ENCODE data around the gene ZNF460.
"Not testable (repeated sequence)": the region's sequence is repeated elsewhere in the genome, so short reads cannot be mapped to it uniquely, and the experiment has no call there.

Gene ZNF460

DNA sequence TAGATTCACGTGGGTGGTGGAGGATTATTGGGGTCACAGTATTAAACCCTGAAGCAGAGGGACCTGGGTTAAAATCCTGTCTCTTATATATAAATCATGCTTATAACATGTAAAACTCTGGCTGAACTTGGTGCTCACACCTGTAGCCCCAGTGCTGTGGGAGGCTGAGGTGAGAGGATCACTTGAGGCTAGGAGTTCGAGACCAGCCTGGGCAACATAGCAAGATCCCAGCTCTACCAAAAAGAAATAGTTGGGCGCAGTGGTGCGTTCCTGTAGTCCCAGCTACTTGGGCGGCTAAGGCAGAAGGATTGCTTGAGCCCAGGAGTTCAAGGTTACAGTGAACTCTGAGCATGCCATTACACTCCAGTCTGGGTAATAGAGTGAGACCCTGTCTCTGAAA is 37.5 kb upstream of the ZNF460 start:
- no peak for DNase-seq (ENCODE audit: extremely low spot score)
- TF ChIP-seq, protein P1, sequence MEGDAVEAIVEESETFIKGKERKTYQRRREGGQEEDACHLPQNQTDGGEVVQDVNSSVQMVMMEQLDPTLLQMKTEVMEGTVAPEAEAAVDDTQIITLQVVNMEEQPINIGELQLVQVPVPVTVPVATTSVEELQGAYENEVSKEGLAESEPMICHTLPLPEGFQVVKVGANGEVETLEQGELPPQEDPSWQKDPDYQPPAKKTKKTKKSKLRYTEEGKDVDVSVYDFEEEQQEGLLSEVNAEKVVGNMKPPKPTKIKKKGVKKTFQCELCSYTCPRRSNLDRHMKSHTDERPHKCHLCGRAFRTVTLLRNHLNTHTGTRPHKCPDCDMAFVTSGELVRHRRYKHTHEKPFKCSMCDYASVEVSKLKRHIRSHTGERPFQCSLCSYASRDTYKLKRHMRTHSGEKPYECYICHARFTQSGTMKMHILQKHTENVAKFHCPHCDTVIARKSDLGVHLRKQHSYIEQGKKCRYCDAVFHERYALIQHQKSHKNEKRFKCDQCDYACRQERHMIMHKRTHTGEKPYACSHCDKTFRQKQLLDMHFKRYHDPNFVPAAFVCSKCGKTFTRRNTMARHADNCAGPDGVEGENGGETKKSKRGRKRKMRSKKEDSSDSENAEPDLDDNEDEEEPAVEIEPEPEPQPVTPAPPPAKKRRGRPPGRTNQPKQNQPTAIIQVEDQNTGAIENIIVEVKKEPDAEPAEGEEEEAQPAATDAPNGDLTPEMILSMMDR (IDR thresholded peaks at IDR 0.05; ENCODE audit: control extremely low read depth, extremely low read depth, low read depth, missing control alignments): no peak
- ChIA-PET POLR2A (no interaction called here), CTCF (interaction anchor here (0.7 kb wide), 1 partner anchor 21 kb away, joined by 3 read pairs; no protein-coding TSS in a partner anchor)

DNA sequence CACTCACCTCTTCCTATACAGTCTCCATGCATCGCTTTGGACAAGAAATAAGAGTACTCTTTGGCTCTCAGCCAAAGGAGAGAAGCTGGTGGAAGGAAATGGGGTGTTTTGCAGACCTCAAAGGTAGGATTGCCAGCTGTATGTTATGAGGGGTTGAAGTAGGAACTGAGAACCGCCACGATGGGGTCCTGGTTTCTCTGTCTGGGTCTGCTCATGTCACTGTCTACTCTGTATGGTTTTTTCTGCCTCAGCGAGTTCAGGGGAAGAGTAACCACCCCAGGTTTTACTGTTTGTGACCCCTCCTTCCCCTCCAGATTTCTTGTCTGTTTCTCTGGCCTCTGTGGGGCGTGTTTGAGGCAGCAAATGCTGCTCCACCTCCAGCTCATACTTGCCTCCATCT is 35.8 kb upstream of the ZNF460 start:
- CTCF ChIA-PET: interaction anchor here (1.1 kb wide), 1 partner anchor 56 kb away, joined by 3 read pairs; no protein-coding TSS in a partner anchor
- POLR2A ChIA-PET: no interaction called here
- TF ChIP-seq, protein P1 (IDR thresholded peaks at IDR 0.05; ENCODE audit: control extremely low read depth, extremely low read depth, low read depth, missing control alignments): no peak
- no peak for DNase-seq (ENCODE audit: extremely low spot score)

DNA sequence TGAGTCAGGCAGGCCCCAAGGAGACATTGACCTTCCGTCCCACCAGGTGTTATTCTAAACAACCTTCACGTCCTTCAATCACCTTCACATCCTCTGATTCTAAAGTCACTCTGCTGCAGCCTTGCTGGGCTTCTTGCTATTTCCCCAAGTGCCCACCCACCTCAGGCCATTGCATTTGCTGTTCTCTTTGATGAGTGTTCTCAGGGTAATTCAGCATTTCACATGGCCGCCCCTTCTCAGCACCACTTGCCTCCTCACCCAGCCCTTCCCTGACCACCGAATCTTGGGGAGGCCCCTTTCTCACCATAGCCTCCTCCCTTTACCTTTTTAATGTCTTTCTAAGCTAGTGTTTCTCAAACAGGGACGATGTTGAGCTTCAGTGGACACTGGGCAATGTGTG is 35.2 kb upstream of the ZNF460 start:
- no peak for DNase-seq (ENCODE audit: extremely low spot score)
- POLR2A ChIA-PET: no interaction called here
- TF ChIP-seq, protein P1 (IDR thresholded peaks at IDR 0.05; ENCODE audit: control extremely low read depth, extremely low read depth, low read depth, missing control alignments): no peak
- CTCF ChIA-PET: interaction anchor here (1.0 to 1.1 kb wide), 2 partner anchors 15 to 56 kb away, joined by 3 read pairs; no protein-coding TSS in a partner anchor

DNA sequence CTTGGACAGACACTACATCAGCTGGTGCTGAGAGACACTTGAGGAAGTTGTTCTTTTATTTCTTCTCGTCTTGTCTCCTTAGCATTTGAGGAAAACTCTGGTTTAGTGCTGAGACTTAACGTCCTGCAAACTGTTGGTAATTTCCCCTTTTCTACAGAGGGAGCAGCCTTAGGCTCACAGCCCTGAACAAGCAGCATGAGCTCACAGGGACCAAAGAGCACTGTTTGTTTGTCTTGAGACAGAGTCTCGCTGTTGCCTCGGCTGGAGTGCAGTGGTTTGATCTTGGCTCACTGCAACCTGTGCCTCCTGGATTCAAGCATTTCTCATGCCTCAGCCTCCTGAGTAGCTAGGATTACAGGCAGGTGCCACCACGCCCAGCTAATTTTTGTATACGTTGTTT is 34.3 kb upstream of the ZNF460 start:
- TF ChIP-seq, protein P1 (IDR thresholded peaks at IDR 0.05; ENCODE audit: control extremely low read depth, extremely low read depth, low read depth, missing control alignments): no peak
- CTCF ChIA-PET: interaction anchor here (1.0 to 1.6 kb wide), 2 partner anchors 11 to 14 kb away, joined by 3 to 7 read pairs; no protein-coding TSS in a partner anchor
- DNase-seq (ENCODE audit: extremely low spot score): no peak
- POLR2A ChIA-PET: no interaction called here

DNA sequence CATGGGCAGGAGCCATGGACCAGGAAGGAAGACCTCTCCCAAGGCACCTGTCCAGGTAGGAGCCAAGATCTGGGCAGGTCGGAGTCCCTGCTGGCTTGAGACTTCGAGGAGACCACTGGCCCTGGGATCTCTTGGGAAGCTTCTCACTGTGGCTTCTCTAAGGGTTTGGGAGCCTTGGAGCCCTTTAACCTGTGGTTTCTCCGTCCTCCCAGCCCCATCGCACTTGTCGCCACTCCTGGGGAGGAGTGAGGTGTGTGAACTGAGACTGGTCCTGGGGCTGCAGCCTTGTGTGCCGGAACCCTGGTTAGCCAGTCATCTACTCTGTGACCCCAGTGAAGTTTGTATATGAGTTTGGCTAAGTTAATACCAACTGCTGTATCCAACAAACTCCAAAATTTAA is 31.6 kb upstream of the ZNF460 start:
- TF ChIP-seq, protein P1 (IDR thresholded peaks at IDR 0.05; ENCODE audit: control extremely low read depth, extremely low read depth, low read depth, missing control alignments): no peak
- POLR2A ChIA-PET: no interaction called here
- DNase-seq (ENCODE audit: extremely low spot score): no peak
- CTCF ChIA-PET: no interaction called here

DNA sequence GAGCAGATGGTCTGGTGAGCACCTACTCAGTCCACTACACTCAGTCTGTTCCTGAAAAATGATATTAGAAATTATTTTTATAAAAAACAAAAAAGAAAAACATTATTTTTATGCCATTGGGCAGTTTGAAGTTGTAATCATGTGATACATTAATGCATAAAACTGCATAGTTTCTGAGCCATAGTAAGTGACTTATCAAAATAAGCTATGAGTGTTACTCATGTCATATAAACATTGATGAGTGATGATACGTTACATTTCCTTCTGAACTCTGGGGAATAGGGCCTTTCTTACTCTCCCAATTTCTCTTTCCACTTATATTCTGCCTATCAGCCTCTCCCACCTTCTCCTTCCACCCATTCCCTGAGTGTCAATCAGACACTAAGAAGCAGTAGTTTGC is 31.0 kb upstream of the ZNF460 start:
- DNase-seq (ENCODE audit: extremely low spot score): no peak
- POLR2A ChIA-PET: no interaction called here
- TF ChIP-seq, protein P1 (IDR thresholded peaks at IDR 0.05; ENCODE audit: control extremely low read depth, extremely low read depth, low read depth, missing control alignments): no peak
- CTCF ChIA-PET: no interaction called here

DNA sequence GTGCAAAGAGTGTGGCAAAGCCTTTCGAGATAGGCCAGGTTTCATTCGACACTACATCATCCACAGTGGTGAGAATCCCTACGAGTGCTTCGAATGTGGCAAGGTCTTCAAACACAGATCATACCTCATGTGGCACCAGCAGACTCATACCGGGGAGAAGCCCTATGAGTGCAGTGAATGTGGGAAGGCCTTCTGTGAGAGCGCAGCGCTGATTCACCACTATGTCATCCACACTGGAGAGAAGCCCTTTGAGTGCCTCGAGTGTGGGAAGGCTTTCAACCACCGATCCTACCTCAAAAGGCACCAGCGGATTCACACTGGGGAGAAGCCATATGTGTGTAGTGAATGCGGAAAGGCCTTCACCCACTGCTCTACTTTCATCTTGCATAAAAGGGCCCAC is 26.5 kb upstream of the ZNF460 start:
- POLR2A ChIA-PET; DNase-seq (ENCODE audit: extremely low spot score); CTCF ChIA-PET: not testable (repeated sequence)

All from GM10248 (cell line).